A549 (cell line): ENCODE data around the gene TSPAN18.

Experiments used
- CTCF ChIP-seq: fragments of >200 bp; sonication (Bioruptor Twin); formaldehyde crosslinking; IDR thresholded peaks from 3 replicates; pipeline ENCODE4 v1.5.1; 2016
- EHMT2 ChIP-seq: fragments of 200-600 bp; sonication (generic); IDR thresholded peaks from 2 replicates; pipeline ENCODE4 v1.6.1; 2016; ENCODE audit warnings: antibody characterized with exemption, low read depth, mild to moderate bottlenecking, moderate library complexity
- EP300 ChIP-seq, 2 experiments: fragments of >200 bp; sonication (Bioruptor Twin); formaldehyde crosslinking; IDR thresholded peaks; 2 replicates in 1 of 2; 3 replicates in 1 of 2; pipeline ENCODE4 v1.6.1; 2016 to 2017
- FOSL2 ChIP-seq, 2 experiments: fragments of 450-650 bp in 1 of 2; fragments of >200 bp in 1 of 2; sonication (Bioruptor Twin) in 1 of 2; formaldehyde crosslinking; IDR thresholded peaks; 2 replicates each; pipeline versions ENCODE4 v1.5.0 to v1.6.1; 2016 to 2020; ENCODE audit warnings: mild to moderate bottlenecking in 1 of 2, moderate library complexity in 1 of 2
- GATA3 ChIP-seq: IDR thresholded peaks from 2 replicates; pipeline ENCODE4 v1.6.1; 2012; ENCODE audit warnings: borderline replicate concordance
- JUNB ChIP-seq: fragments of >200 bp; sonication (Bioruptor Twin); formaldehyde crosslinking; IDR thresholded peaks from 2 replicates; pipeline ENCODE4 v1.6.1; 2016
- KDM1A ChIP-seq: fragments of 200-600 bp; sonication (generic); IDR thresholded peaks from 2 replicates; pipeline ENCODE4 v1.6.1; 2016; ENCODE audit warnings: low read depth, mild to moderate bottlenecking
- KDM5A ChIP-seq: fragments of 200-600 bp; sonication (generic); IDR thresholded peaks from 2 replicates; pipeline ENCODE4 v1.6.1; 2016; ENCODE audit warnings: antibody characterized with exemption, mild to moderate bottlenecking
- MAX ChIP-seq: IDR thresholded peaks from 2 replicates; pipeline ENCODE4 v1.6.1; 2012
- MYC ChIP-seq: IDR thresholded peaks from 2 replicates; pipeline ENCODE4 v1.6.1; 2012; ENCODE audit warnings: mild to moderate bottlenecking, inconsistent platforms, low read length, improper control_type of control experiment, borderline replicate concordance
- POLR2A ChIP-seq: IDR thresholded peaks from 2 replicates; pipeline ENCODE4 v1.6.1; 2012; ENCODE audit warnings: mild to moderate bottlenecking, low read length
- RAD21 ChIP-seq, 2 experiments: fragments of >200 bp in 1 of 2; sonication (Bioruptor Twin) in 1 of 2; formaldehyde crosslinking in 1 of 2; IDR thresholded peaks in 1 of 2; conservative IDR thresholded peaks in 1 of 2; 2 replicates in 1 of 2; 3 replicates in 1 of 2; pipeline ENCODE4 v1.6.1; 2012 to 2018; ENCODE audit warnings: inconsistent platforms in 1 of 2
- REST ChIP-seq: fragments of 200-600 bp; sonication (generic); IDR thresholded peaks from 2 replicates; pipeline ENCODE4 v1.6.1; 2016; ENCODE audit warnings: antibody characterized with exemption, mild to moderate bottlenecking, moderate library complexity

- TF ChIP-seq CTCF (no peak), FOSL2 (IDR thresholded peaks at IDR 0.05) (no peak), FOSL2 (CRISPR knock-in tag; IDR thresholded peaks at IDR 0.05) (0 out of 2 replicates have a peak, but pooled peaks have one; percentile 12), POLR2A (no peak), JUNB (no peak), KDM1A (no peak), REST (no peak), MYC (no peak), MAX (no peak), EP300 (IDR thresholded peaks at IDR 0.05) (no peak), GATA3 (no peak), EHMT2 (no peak), RAD21 (conservative IDR thresholded peaks at IDR 0.05 in 1 of 2, IDR thresholded peaks at IDR 0.05 in 1 of 2) (no peak), KDM5A (no peak)
Measured at GRCh38 chr11:44842220-44842619, 115.5 kb downstream of the TSPAN18 start.
